Aorta (tissue), 5 donors: ENCODE results near the gene EEFSEC. TPM values are rescaled to one million over a fixed set of nuclear protein-coding genes. Genes with fewer than 3 reads are reported as not detected.

ENCODE experiments used
- ATAC-seq: fragments of 200-7000 bp; cut with Tn5 transposase; one replicate; pipeline ENCODE4 v1.9.1; 2022; ENCODE audit warnings: moderate library complexity; ENCODE audit not compliant: low FRiP score
- DNase-seq, 2 donors: peaks; one replicate each; pipeline ENCODE4 v3.0.0-alpha.2; 2020
- H3K27ac ChIP-seq, 2 donors: one replicate each; pipeline ENCODE4 v1.5.1; 2013; ENCODE audit warnings: low read length in 2 of 2, mild to moderate bottlenecking in 2 of 2, moderate library complexity in 2 of 2, control low read depth in 1 of 2, inconsistent platforms in 1 of 2, low read depth in 1 of 2
- H3K27me3 ChIP-seq, 2 donors: one replicate each; pipeline ENCODE4 v1.6.1; 2013; ENCODE audit warnings: control low read depth in 1 of 2, low read length in 1 of 2, mild to moderate bottlenecking in 1 of 2, moderate library complexity in 1 of 2; ENCODE audit not compliant: insufficient read depth in 2 of 2, control insufficient read depth in 1 of 2
- H3K36me3 ChIP-seq, 2 donors: one replicate each; pipeline ENCODE4 v1.6.1; 2013; ENCODE audit warnings: control low read depth in 1 of 2, low read length in 1 of 2, mild to moderate bottlenecking in 1 of 2; ENCODE audit not compliant: insufficient read depth in 2 of 2, control insufficient read depth in 1 of 2
- H3K4me1 ChIP-seq, 2 donors: one replicate each; pipeline ENCODE4 v1.6.1; 2013; ENCODE audit warnings: low read length in 2 of 2, control low read depth in 1 of 2, mild to moderate bottlenecking in 1 of 2, moderate library complexity in 1 of 2; ENCODE audit not compliant: insufficient read depth in 2 of 2, control insufficient read depth in 1 of 2
- H3K4me3 ChIP-seq, 2 donors: one replicate each; pipeline ENCODE4 v1.5.1; 2013; ENCODE audit warnings: low read length in 2 of 2, control low read depth in 1 of 2, mild to moderate bottlenecking in 1 of 2
- H3K9me3 ChIP-seq: one replicate; pipeline ENCODE4 v1.6.1; 2013; ENCODE audit warnings: mild to moderate bottlenecking, low read length; ENCODE audit not compliant: control insufficient read depth
- WGBS, 2 donors: extraction: QIAGEN DNeasy Blood & Tissue Kit; methylation state at CpG; one replicate each; pipeline ENCODE4 v1.1.7; 2013; 5-methylcytosine and 5-hydroxymethylcytosine counted together
- intact Hi-C, 2 donors: fragments of 100-400 bp; cut with DNase I; formaldehyde crosslinking; loops; one replicate each; pipeline versions ENCODE4 v1.14.2 to v1.15.0; 2022
- polyA plus RNA-seq, 2 donors: library from polyadenylated mRNA; stranded (reverse); fragments of 200-250 nt; gene quantifications; one replicate each; pipeline ENCODE4 v1.2.3, GENCODE V29; 2013
- total RNA-seq, 2 donors: library from RNA; stranded (reverse); fragmentation: NEBNext Ultra II Directional; extraction: Animal tissue kit (Norgen Biotek cat#: 25700); gene quantifications; one replicate each; pipeline ENCODE4 v1.2.1, GENCODE V29; 2021
- donor health status: healthy with polysubstance abuse.
- donor health status: Bipolar disorder and iron deficiency.
- donor health status: DM: no; HTN: no; CAD: no.
- donor health status: DM: no; HTN: no; CAD: no.
- donor health status: DM: yes; HTN: yes; CAD: no.

EEFSEC gene
- total and polyA plus RNA-seq, 4 donors: 3.5 to 18.8 (median 11.6) TPM

DNA sequence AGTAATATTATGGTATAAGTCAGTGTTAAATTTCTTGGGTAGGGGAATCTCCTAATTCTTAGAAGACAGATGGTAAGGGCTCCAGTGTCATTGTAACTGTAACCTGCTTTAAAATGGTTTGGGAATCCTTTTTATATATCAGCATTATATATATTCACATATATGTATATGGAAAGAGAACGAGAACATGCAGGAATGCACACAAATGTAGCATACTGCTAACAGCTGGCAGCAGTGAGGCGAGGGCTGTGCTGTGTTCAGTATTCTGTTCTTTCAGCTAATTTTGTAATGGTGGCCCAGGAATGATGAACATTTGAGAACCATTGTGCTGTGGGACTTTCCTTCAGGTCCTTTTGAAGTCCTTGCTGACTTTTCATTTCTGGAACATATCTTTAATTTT lies 60.8 kb downstream of the EEFSEC start:
- WGBS, 2 donors: 98 to 100% methylated on average over 2 of the region's 2 CpGs
- H3K27me3 ChIP-seq: no peaks in the 10 kb centered on the region

DNA sequence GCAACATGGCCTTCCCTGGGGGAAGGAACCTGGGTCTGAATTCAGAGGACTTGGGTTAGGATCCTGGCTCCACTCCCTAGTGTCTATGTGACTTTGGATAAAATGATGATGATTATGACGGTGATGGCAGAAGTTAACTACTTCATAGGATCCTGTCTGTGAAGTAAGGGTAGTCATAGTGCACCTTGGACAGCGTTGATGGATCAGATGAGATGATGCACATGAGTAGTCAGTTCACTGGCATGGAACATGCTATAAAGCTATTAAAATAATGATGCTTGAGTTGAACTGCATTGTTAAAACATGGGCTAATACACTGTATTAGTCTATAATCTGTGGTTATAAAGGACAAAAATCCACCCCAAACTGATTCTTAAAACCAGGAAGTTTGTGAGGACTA lies 62.0 kb downstream of the EEFSEC start:
- Histone ChIP-seq H3K9me3 (no peaks in the 10 kb centered on the region), H3K27me3 (no peaks in the 10 kb centered on the region), H3K27ac (no peak overlapping the region), H3K4me3 (no peak overlapping the region), H3K36me3 (no peaks in the 10 kb centered on the region), H3K4me1 (peaks cover 0 to 1% of the 10 kb centered on the region in 2 donors)
- WGBS, 2 donors: 94 to 96% methylated on average over 2 of the region's 2 CpGs
- DNase-seq (no peak), ATAC-seq (no peak)
- intact Hi-C loops: no loop called here

More for the DNA sequence above, 60.8 kb downstream of the EEFSEC start:
- no peaks in the 10 kb centered on the region for H3K9me3 ChIP-seq
- H3K4me1 ChIP-seq: peaks cover 0 to 4% of the 10 kb centered on the region in 2 donors
- DNase-seq: no peak
- ATAC-seq: no peak
- H3K27ac ChIP-seq: no peak overlapping the region
- intact Hi-C loops: no loop called here
- H3K36me3 ChIP-seq: no peaks in the 10 kb centered on the region
- H3K4me3 ChIP-seq: no peak overlapping the region

DNA sequence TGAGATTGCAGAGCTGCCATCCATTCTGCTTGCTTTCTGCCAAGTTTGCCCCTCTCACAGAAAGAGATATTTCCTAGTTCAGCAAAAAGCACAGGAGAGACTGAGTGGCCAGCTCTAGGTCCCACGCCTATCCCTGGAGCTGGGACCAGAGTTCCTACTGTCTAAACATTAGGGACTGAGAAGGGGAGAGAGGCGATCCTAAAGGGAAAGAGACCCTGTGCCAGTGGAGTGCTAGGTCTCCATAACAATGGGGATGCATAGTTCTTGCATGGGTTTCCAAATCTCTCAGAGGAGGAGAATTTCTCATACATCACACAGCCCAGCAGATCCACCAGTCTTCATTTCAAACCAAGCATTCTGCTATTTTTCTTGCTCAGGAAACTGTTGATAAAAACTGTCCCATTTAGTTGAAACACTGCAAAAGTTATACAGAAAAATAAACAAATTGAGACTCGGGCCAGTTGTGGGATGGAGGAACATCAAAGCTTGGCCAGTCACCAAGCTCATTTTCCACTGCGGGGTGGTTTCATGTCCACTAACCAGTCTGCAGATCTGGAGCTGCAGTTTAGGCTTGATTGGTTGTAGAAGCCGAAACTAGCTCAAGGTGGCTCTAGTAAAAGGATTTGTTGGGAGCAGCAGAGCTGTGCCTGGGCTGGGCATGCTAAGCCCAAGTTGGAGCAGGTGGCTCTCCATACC lies 62.7 kb downstream of the EEFSEC start:
- H3K9me3 ChIP-seq: no peaks in the 10 kb centered on the region
- WGBS, 2 donors: 60 to 73% methylated on average over 5 of the region's 5 CpGs
- no peaks in the 10 kb centered on the region for H3K27me3 ChIP-seq
- no peak for DNase-seq
- H3K36me3 ChIP-seq: no peaks in the 10 kb centered on the region
- intact Hi-C loops: no loop called here
- H3K4me1 ChIP-seq: no peaks in the 10 kb centered on the region
- no peak for ATAC-seq
- H3K4me3 ChIP-seq: no peak overlapping the region
- H3K27ac ChIP-seq: no peak overlapping the region

DNA sequence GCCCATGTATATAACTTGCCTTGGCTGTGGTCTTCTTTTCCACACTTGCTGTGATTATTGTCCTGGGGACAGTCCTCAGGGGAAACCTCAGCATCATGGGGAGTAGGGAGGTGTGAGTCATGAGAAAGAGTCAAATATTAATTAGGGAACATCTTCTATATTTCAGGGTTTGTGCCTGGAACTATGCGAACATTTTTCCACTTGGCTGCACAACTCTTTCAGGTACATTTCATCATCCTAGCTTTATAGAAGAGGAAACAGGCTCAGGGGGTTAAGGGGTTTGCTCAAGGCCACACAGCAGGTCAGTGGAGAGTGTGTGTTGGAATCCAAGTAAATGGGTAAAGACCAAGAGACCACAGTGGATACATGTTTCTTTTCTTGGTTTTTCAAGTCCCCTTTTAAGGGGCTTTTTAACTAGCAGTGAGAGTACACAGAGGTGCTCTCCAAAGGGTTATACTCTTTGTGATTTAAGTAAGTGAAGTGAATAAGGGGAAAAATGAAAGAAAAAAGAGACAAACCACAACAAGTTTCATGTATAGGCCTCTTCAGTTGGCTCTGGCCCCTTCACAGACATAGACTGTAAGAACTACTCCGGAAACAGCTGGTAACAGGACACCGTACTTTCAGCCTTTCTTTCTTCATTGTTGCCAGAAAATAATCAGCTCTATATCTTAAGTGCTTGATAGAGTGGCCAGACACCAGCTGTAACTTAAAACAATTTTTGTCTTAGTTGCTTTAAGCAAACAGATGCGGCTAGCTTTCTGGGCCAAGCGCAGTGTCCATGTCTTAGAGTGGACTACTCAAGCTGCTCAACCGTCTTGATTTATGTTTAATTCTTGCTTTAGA lies 64.6 kb downstream of the EEFSEC start:
- no peaks in the 10 kb centered on the region for H3K4me1 ChIP-seq
- WGBS, 2 donors: 87 to 94% methylated on average over 6 of the region's 6 CpGs
- H3K9me3 ChIP-seq: no peaks in the 10 kb centered on the region
- H3K4me3 ChIP-seq: no peak overlapping the region
- intact Hi-C loops: no loop called here
- ATAC-seq: no peak
- no peak overlapping the region for H3K27ac ChIP-seq
- no peak for DNase-seq
- no peaks in the 10 kb centered on the region for H3K36me3 ChIP-seq
- H3K27me3 ChIP-seq: no peaks in the 10 kb centered on the region

DNA sequence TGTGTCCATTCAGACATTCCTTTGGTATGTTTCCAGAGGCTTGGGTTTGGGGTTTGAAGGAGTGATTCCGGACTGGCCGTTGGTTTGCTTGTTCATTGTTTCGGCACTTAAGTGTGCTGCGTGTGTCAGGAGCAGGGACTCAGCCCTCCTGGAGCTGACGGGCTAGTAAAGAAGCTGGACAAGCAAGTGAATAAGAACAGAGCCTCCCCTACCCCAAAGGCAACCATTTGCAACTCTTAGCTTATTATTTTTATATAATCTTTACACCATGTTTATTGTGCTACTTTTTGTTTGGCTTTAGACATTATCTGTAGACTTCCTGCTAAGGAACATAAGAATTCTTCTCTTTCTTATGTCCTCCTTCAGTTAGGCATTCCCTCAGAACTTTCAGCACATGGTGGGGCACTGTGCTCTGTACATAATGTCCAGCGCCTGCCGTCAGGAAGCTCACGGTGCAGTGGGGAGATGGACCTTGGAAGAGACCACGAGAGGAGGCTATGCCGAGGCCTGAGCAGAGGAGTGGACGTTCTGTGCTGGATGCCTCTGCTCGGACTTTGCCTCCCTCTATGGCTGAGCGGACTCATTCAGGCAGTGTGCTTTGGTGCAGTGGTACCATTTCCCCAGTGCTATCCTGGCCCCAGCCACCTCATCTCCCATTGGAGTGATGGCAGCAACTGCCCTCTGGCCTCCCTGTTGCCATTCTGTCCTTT lies 65.4 kb downstream of the EEFSEC start:
- Histone ChIP-seq H3K27me3 (no peaks in the 10 kb centered on the region), H3K27ac (no peak overlapping the region), H3K4me3 (no peak overlapping the region), H3K36me3 (no peaks in the 10 kb centered on the region), H3K4me1 (no peaks in the 10 kb centered on the region), H3K9me3 (no peaks in the 10 kb centered on the region)
- ATAC-seq (no peak), DNase-seq (no peak)
- intact Hi-C loops: no loop called here
- 93 to 96% methylated on average over 13 of the region's 13 CpGs for WGBS, 2 donors

DNA sequence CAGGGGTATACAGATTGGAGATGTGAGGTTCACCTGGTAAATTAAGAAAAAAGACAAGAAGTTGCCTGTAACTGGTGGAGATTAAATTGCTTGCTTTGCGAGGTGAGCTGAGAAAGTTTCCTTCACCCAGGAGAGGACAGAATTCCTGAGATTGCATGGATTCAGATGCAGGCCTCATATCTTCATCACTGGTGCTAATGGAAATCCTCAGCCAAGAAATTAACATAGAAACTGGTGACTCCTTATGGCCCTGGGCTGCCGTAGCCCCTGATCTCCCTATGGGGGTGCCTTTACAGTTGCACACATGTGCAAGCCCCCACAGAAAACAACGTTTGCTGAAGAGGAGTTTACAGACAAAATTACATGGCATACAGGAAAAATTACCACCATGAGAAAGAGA lies 68.0 kb downstream of the EEFSEC start:
- Histone ChIP-seq H3K27ac (no peak overlapping the region), H3K4me3 (no peak overlapping the region), H3K9me3 (no peaks in the 10 kb centered on the region), H3K27me3 (no peaks in the 10 kb centered on the region), H3K36me3 (no peaks in the 10 kb centered on the region), H3K4me1 (no peaks in the 10 kb centered on the region)
- intact Hi-C loops: no loop called here
- 90 to 92% methylated on average over 3 of the region's 3 CpGs for WGBS, 2 donors
- no peak for ATAC-seq
- DNase-seq: no peak

DNA sequence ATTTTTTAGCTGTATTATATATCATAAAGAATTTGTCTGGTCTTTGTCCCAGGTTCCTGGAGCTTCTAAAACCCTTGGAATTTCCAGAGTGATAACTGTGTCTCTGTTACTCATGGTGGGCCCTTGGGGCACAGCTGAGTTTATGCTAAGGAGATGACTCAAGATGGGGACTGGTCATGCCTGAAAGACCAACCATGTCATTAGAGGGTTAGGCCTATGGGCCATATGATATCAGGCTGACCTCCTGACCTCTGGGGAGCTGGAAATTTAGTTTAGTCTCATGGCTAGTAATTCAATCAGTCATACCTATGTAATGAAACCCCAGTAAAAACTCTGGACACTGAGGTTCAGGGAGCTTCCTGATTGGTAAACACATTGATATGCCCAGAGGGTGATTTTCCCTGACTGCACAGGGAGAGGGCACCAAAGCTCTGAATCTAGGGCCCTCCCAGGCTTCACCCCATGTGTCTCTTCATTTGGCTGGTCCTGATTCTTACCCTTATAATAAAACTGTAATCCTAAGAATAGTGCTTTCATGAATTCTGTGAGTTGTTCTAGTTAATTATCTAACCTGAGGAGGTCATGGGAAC lies 69.6 kb downstream of the EEFSEC start:
- DNase-seq (no peak), ATAC-seq (no peak)
- no peak overlapping the region for H3K27ac ChIP-seq
- intact Hi-C loops: no loop called here
- H3K9me3 ChIP-seq: no peaks in the 10 kb centered on the region
- no peak overlapping the region for H3K4me3 ChIP-seq
- no peaks in the 10 kb centered on the region for H3K36me3 ChIP-seq
- no peaks in the 10 kb centered on the region for H3K27me3 ChIP-seq
- H3K4me1 ChIP-seq: no peaks in the 10 kb centered on the region

DNA sequence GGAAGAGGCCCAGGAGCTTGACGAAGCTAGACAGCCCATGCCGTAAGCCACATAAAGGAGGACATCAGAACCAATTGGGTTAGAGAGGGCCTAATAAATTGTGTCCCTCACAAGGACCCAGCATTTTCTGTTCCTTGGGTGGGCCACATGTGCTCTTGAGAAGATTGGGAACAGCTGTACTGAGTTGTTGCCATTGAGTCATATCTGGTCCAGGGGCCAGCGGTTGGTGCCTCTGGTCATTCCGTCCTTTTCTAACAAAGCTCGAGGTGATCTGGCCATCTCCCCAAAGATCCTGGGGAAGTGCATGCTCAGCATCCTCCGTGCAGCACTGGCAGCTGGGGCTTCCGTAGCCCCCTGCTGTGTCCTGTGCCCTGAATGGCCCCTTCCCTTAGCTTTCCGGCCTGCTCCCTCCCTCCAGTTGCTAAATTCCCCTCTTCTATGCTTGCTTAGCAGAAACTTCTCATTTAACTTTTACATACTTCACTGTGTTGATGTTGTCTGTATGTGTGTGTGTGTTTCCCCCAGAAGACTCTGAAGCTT lies 73.0 kb downstream of the EEFSEC start:
- Histone ChIP-seq H3K4me1 (peaks cover 0 to 3% of the 10 kb centered on the region in 2 donors), H3K27me3 (no peaks in the 10 kb centered on the region), H3K9me3 (no peaks in the 10 kb centered on the region), H3K36me3 (no peaks in the 10 kb centered on the region), H3K4me3 (no peak overlapping the region), H3K27ac (no peak overlapping the region)
- intact Hi-C loops: no loop called here
- ATAC-seq: no peak
- 87 to 92% methylated on average over 8 of the region's 8 CpGs for WGBS, 2 donors
- DNase-seq: no peak
